Mucosa of descending colon (tissue), 3 donors: ENCODE results near the gene GALNT9. TPM values are rescaled to one million over a fixed set of nuclear protein-coding genes. Genes with fewer than 3 reads are reported as not detected.

Source experiments
- ATAC-seq: fragments of 200-7000 bp; cut with Tn5 transposase; one replicate; pipeline ENCODE4 v1.9.1; 2020; ENCODE audit warnings: mild to moderate bottlenecking, moderate library complexity
- DNase-seq, 3 donors: peaks; one replicate each; pipeline ENCODE4 v3.0.0-alpha.2; 2020
- H3K36me3 ChIP-seq: fragments of 200-600 bp; one replicate; pipeline ENCODE4 v1.8.0; 2021; ENCODE audit warnings: low read depth, mild to moderate bottlenecking
- H3K4me1 ChIP-seq: fragments of 200-600 bp; one replicate; pipeline ENCODE4 v1.8.0; 2021; ENCODE audit warnings: low read depth, mild to moderate bottlenecking
- H3K4me3 ChIP-seq: fragments of 200-600 bp; one replicate; pipeline ENCODE4 v1.8.0; 2021; ENCODE audit warnings: mild to moderate bottlenecking
- H3K9me3 ChIP-seq: fragments of 200-600 bp; one replicate; pipeline ENCODE4 v1.8.0; 2021; ENCODE audit warnings: mild to moderate bottlenecking
- CTCF ChIP-seq: fragments of 200-600 bp; IDR thresholded peaks from one replicate; pipeline ENCODE4 v1.8.0; 2022; ENCODE audit warnings: antibody characterized with exemption, mild to moderate bottlenecking
- intact Hi-C, 2 donors: fragments of 100-400 bp; cut with DNase I in 1 of 2; cut with micrococcal nuclease in 1 of 2; formaldehyde crosslinking; loops; one replicate each; pipeline versions ENCODE4 v1.11.0 to v1.11.1; 2022; cut with DNase I, micrococcal nuclease
- total RNA-seq, 3 donors: library from RNA; stranded (reverse); fragmentation: NEBNext Ultra II Directional in 2 of 3; extraction: Animal tissue kit (Norgen Biotek cat#: 25700) in 2 of 3; gene quantifications; one replicate each; pipeline versions ENCODE4 v1.2.1 to v1.2.4, GENCODE V29; 2021 to 2023
- donor health status: DM: no; HTN: no; CAD: no; lungs with moderate emphysema.
- donor health status: DM: no; HTN: no; CAD: no.
- donor health status: DM: no; HTN: yes; CAD: no.

Gene GALNT9
- total RNA-seq, 3 donors from 2014 or later = 0.43 to 3.7 TPM; not detected in 1

- Histone ChIP-seq H3K4me1 (no peaks in the 10 kb centered on the region), H3K9me3 (no peaks in the 10 kb centered on the region), H3K4me3 (no peak overlapping the region), H3K36me3 (no peaks in the 10 kb centered on the region)
- DNase-seq (peak in 1 of 3 donors; percentile 22), ATAC-seq (no peak)
- no peak for TF ChIP-seq CTCF
- intact Hi-C loops = no loop called here
These were observed 77.5 kb downstream of the GALNT9 start for GRCh38 chr12:132251741-132252490.

GRCh38 chr12:132251310-132251709 is 78.1 kb downstream of the GALNT9 start:
- intact Hi-C loops = no loop called here
- DNase-seq (peak in 1 of 3 donors; percentile 12), ATAC-seq (no peak)
- Histone ChIP-seq H3K9me3 (no peaks in the 10 kb centered on the region), H3K4me1 (no peaks in the 10 kb centered on the region), H3K36me3 (no peaks in the 10 kb centered on the region), H3K4me3 (no peak overlapping the region)
- no peak for TF ChIP-seq CTCF

GRCh38 chr12:132250707-132251106 is 78.7 kb downstream of the GALNT9 start:
- ATAC-seq = no peak
- Histone ChIP-seq H3K4me1 (no peaks in the 10 kb centered on the region), H3K36me3 (no peaks in the 10 kb centered on the region), H3K9me3 (no peaks in the 10 kb centered on the region), H3K4me3 (no peak overlapping the region)
- TF ChIP-seq CTCF = no peak
- peak in 1 of 3 donors; percentile 31 for DNase-seq
- intact Hi-C loops = no loop called here

- H3K9me3 ChIP-seq = no peaks in the 10 kb centered on the region
- intact Hi-C loops = no loop called here
- no peak for ATAC-seq
- H3K4me3 ChIP-seq = no peak overlapping the region
- no peak for TF ChIP-seq CTCF
- no peaks in the 10 kb centered on the region for H3K36me3 ChIP-seq
- DNase-seq = peak in 1 of 3 donors; percentile 44
- no peaks in the 10 kb centered on the region for H3K4me1 ChIP-seq
These were observed 79.5 kb downstream of the GALNT9 start for GRCh38 chr12:132249689-132250478.

- ATAC-seq = no peak
- peak in 1 of 3 donors; percentile 26 for DNase-seq
- TF ChIP-seq CTCF = no peak
- no peaks in the 10 kb centered on the region for H3K36me3 ChIP-seq
- H3K4me3 ChIP-seq = no peak overlapping the region
- H3K4me1 ChIP-seq = no peaks in the 10 kb centered on the region
- no peaks in the 10 kb centered on the region for H3K9me3 ChIP-seq
- intact Hi-C loops = no loop called here
These were observed 80.8 kb downstream of the GALNT9 start for GRCh38 chr12:132248453-132249167.
